HCT116 (cell line): ENCODE data around the gene MORC4. TPM values are rescaled to one million over a fixed set of nuclear protein-coding genes. Genes with fewer than 3 reads are reported as not detected.

Source experiments
- ATAC-seq: fragments of 200-7000 bp; cut with Tn5 transposase; 2 replicates; pipeline ENCODE4 v1.9.1; 2020; ENCODE audit warnings: mild to moderate bottlenecking, moderate library complexity
- BruUV-seq: library from RNA; stranded (reverse); fragments of 400-500 nt; replicated peaks from 2 replicates; lab custom pipeline; 2021; lab: Mats Ljungman, UMichigan
- CTCF ChIA-PET: fragments of 300-600 bp; sonication (Branson Sonifier 250); formaldehyde crosslinking; loops from one replicate; lab custom pipeline; 2021; ENCODE audit warnings: antibody characterized with exemption; lab: Charles Lee
- POLR2A ChIA-PET: fragments of 300-600, 350-600 bp; sonication (Branson Sonifier 250); formaldehyde crosslinking; loops from one replicate; lab custom pipeline; 2021; ENCODE audit warnings: antibody characterized with exemption; lab: Charles Lee
- RAD21 ChIA-PET, 2 experiments: fragments of 300-600 bp; sonication (Branson Sonifier 250); formaldehyde crosslinking; loops; one replicate each; lab custom pipeline; 2023; ENCODE audit warnings: low total read pairs in 2 of 2; ENCODE audit not compliant: uncharacterized antibody in 2 of 2, unreplicated experiment in 2 of 2, low non-redundant PET in 1 of 2; lab: Charles Lee
- DNase-seq: peaks from one replicate; pipeline ENCODE4 v3.0.0-alpha.2; 2010; ENCODE audit warnings: low read depth, low spot score
- H2AFZ ChIP-seq: fragments of 200-600 bp; shearing (Covaris generic), sonication (generic); 2 replicates; pipeline ENCODE4 v1.6.1; 2017; ENCODE audit warnings: low read depth, mixed run types, mixed read lengths, antibody characterized with exemption, low read length; ENCODE audit not compliant: poor library complexity, severe bottlenecking
- H3K27ac ChIP-seq: 2 replicates; pipeline ENCODE4 v1.5.1; 2012; ENCODE audit warnings: low read depth, low read length
- H3K27me3 ChIP-seq: fragments of 200-600 bp; sonication (generic); 2 replicates; pipeline ENCODE4 v1.6.1; 2016; ENCODE audit warnings: mixed run types, low read length, mixed read lengths; ENCODE audit not compliant: insufficient read depth
- H3K36me3 ChIP-seq, 2 experiments: fragments of 200-500 bp in 1 of 2; fragments of 200-600 bp in 1 of 2; sonication (Bioruptor generic) in 1 of 2; sonication (generic) in 1 of 2; 2 replicates each; pipeline versions ENCODE4 v1.5.1 to v1.6.1; 2014 to 2016; ENCODE audit warnings: low read length in 2 of 2, inconsistent platforms in 1 of 2, mixed read lengths in 1 of 2, mixed run types in 1 of 2; ENCODE audit not compliant: insufficient read depth in 2 of 2, control insufficient read depth in 1 of 2
- H3K4me1 ChIP-seq, 2 experiments: fragments of 200-600 bp in 1 of 2; sonication (generic) in 1 of 2; 2 replicates each; pipeline versions ENCODE4 v1.5.1 to v1.6.1; 2012 to 2017; ENCODE audit warnings: low read length in 2 of 2, inconsistent platforms in 1 of 2, mild to moderate bottlenecking in 1 of 2, mixed read lengths in 1 of 2, mixed run types in 1 of 2, moderate library complexity in 1 of 2; ENCODE audit not compliant: insufficient read depth in 2 of 2, control insufficient read depth in 1 of 2
- H3K4me2 ChIP-seq: fragments of 200-600 bp; sonication (generic); 2 replicates; pipeline ENCODE4 v1.6.1; 2017; ENCODE audit warnings: mixed run types, low read length, mixed read lengths
- H3K4me3 ChIP-seq, 2 experiments: fragments of 200-600 bp in 1 of 2; sonication (generic) in 1 of 2; replicated peaks in 1 of 2; 2 replicates each; pipeline ENCODE4 v1.5.1; 2011 to 2016; ENCODE audit warnings: low read length in 2 of 2, control low read depth in 1 of 2, low read depth in 1 of 2, mild to moderate bottlenecking in 1 of 2, mixed read lengths in 1 of 2, mixed run types in 1 of 2
- H3K79me2 ChIP-seq: fragments of 200-600 bp; sonication (generic); 2 replicates; pipeline ENCODE4 v1.6.1; 2017; ENCODE audit warnings: mild to moderate bottlenecking, mixed run types, low read length, moderate library complexity, mixed read lengths; ENCODE audit not compliant: insufficient read depth
- H3K9ac ChIP-seq: fragments of 200-600 bp; sonication (generic); 2 replicates; pipeline ENCODE4 v1.6.1; 2016; ENCODE audit warnings: low read length, mixed read lengths
- H3K9me2 ChIP-seq: fragments of 200-600 bp; sonication (generic), shearing (Covaris generic); 2 replicates; pipeline ENCODE4 v1.6.1; 2017; ENCODE audit warnings: mixed run types, mild to moderate bottlenecking, moderate library complexity; ENCODE audit not compliant: insufficient read depth
- H3K9me3 ChIP-seq, 2 experiments: fragments of 200-500 bp in 1 of 2; fragments of 200-600 bp in 1 of 2; sonication (Bioruptor generic) in 1 of 2; sonication (generic) in 1 of 2; 2 replicates each; pipeline ENCODE4 v1.6.1; 2014 to 2017; ENCODE audit warnings: low read length in 2 of 2, mixed read lengths in 2 of 2, inconsistent platforms in 1 of 2, low read depth in 1 of 2, mild to moderate bottlenecking in 1 of 2, mixed run types in 1 of 2, moderate library complexity in 1 of 2; ENCODE audit not compliant: control insufficient read depth in 1 of 2, insufficient read depth in 1 of 2
- H4K20me1 ChIP-seq: fragments of 200-600 bp; sonication (generic), shearing (Covaris generic); 2 replicates; pipeline ENCODE4 v1.6.1; 2017; ENCODE audit warnings: mixed run types, mild to moderate bottlenecking, moderate library complexity; ENCODE audit not compliant: insufficient read depth
- ELF1 ChIP-seq: IDR thresholded peaks from 2 replicates; pipeline ENCODE4 v1.6.1; 2012; ENCODE audit warnings: low read depth, borderline replicate concordance
- EZH2 ChIP-seq: fragments of 200-600 bp; sonication (generic); IDR thresholded peaks from 2 replicates; pipeline ENCODE4 v1.6.1; 2017; ENCODE audit warnings: antibody characterized with exemption, mixed run types
- MAX ChIP-seq: IDR thresholded peaks from 2 replicates; pipeline ENCODE4 v1.6.1; 2012
- RAD21 ChIP-seq: IDR thresholded peaks from 2 replicates; pipeline ENCODE4 v1.6.1; 2012; ENCODE audit warnings: low read depth, mild to moderate bottlenecking
- SIN3A ChIP-seq: IDR thresholded peaks from 2 replicates; pipeline ENCODE4 v1.6.1; 2012; ENCODE audit warnings: low read depth
- SP1 ChIP-seq: IDR thresholded peaks from 2 replicates; pipeline ENCODE4 v1.6.1; 2012; ENCODE audit warnings: low read depth
- SRF ChIP-seq: IDR thresholded peaks from 2 replicates; pipeline ENCODE4 v1.6.1; 2012; ENCODE audit warnings: low read depth
- ZBTB33 ChIP-seq: IDR thresholded peaks from 2 replicates; pipeline ENCODE4 v1.6.1; 2011; ENCODE audit warnings: mild to moderate bottlenecking, low read length, moderate library complexity; ENCODE audit not compliant: insufficient replicate concordance; ENCODE audit errors: extremely low read depth
- ZNF274 ChIP-seq: fragments of 200-500 bp; sonication (Bioruptor generic); IDR thresholded peaks from 2 replicates; pipeline ENCODE4 v1.6.1; 2014; ENCODE audit warnings: mild to moderate bottlenecking, low read depth, low read length, inconsistent platforms
- intact Hi-C: fragments of 100-400 bp; cut with micrococcal nuclease; formaldehyde crosslinking; loops from 2 replicates; pipeline ENCODE4 v1.10.0; 2022
- total RNA-seq: library from RNA; stranded (reverse); gene quantifications from one replicate; pipeline ENCODE4 v1.2.1, GENCODE V29; 2021; ENCODE audit not compliant: unreplicated experiment
- TF ChIP-seq, protein P1 (sequence below), 3 experiments: fragments of 200-600 bp in 1 of 3; sonication (generic) in 1 of 3; IDR thresholded peaks in 2 of 3; conservative IDR thresholded peaks in 1 of 3; 2 replicates each; pipeline ENCODE4 v1.5.1; 2012 to 2017; ENCODE audit warnings: low read depth in 2 of 3, low read length in 2 of 3, antibody characterized with exemption in 1 of 3, borderline replicate concordance in 1 of 3, control low read depth in 1 of 3, mild to moderate bottlenecking in 1 of 3, mixed read lengths in 1 of 3, mixed run types in 1 of 3, moderate library complexity in 1 of 3; ENCODE audit not compliant: insufficient read depth in 1 of 3
- TF ChIP-seq, protein P2 (sequence below): IDR thresholded peaks from 2 replicates; pipeline ENCODE4 v1.6.1; 2012

The MORC4 gene
- total RNA-seq, 1 experiment from 2014 or later = 20.6 TPM

DNA sequence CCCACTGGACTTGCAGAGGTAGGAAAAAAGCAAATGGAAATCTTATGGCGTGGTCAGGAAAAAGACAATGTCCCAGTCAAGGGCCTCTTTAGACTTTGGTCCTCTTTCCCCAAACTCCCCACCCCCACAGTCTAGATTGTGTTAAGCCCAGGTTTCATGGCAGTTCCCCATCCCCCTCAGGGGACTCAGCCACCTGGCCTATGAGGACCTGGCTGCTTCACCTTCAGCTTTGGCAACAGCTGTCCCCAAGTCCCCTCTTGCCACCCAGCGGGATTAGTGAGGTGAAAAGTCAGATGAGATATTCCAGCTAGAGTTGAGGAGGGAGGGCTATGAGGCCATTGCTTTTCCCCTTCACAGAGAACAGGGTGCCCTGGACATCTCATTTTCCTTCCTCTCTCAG lies 97.3 kb downstream of the MORC4 start:
- BruUV-seq = no TSS peak
- ATAC-seq (no peak), DNase-seq (no peak)
- RAD21 ChIA-PET = no interaction called here
- Histone ChIP-seq H3K9ac (no peak overlapping the region), H3K79me2 (no peaks in the 10 kb centered on the region), H3K9me2 (no peaks in the 10 kb centered on the region), H3K36me3 (no peaks in the 10 kb centered on the region), H4K20me1 (no peaks in the 10 kb centered on the region), H3K27ac (no peak overlapping the region), H3K4me1 (peaks cover 5 to 14% of the 10 kb centered on the region in 2 experiments; a peak in 3 of 4 replicates), H3K4me2 (no peak overlapping the region), H3K4me3 (no peak overlapping the region), H3K27me3 (no peaks in the 10 kb centered on the region), H2AFZ (no peak overlapping the region), H3K9me3 (no peaks in the 10 kb centered on the region)
- CTCF ChIA-PET = interaction anchor here (1.6 kb wide), 1 partner anchor 57 kb away, joined by 5 read pairs; no protein-coding TSS in a partner anchor
- POLR2A ChIA-PET = no interaction called here
- intact Hi-C loops = no loop called here
- TF ChIP-seq, protein P1, sequence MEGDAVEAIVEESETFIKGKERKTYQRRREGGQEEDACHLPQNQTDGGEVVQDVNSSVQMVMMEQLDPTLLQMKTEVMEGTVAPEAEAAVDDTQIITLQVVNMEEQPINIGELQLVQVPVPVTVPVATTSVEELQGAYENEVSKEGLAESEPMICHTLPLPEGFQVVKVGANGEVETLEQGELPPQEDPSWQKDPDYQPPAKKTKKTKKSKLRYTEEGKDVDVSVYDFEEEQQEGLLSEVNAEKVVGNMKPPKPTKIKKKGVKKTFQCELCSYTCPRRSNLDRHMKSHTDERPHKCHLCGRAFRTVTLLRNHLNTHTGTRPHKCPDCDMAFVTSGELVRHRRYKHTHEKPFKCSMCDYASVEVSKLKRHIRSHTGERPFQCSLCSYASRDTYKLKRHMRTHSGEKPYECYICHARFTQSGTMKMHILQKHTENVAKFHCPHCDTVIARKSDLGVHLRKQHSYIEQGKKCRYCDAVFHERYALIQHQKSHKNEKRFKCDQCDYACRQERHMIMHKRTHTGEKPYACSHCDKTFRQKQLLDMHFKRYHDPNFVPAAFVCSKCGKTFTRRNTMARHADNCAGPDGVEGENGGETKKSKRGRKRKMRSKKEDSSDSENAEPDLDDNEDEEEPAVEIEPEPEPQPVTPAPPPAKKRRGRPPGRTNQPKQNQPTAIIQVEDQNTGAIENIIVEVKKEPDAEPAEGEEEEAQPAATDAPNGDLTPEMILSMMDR (IDR thresholded peaks at IDR 0.05 in 2 of 3, conservative IDR thresholded peaks at IDR 0.05 in 1 of 3; ENCODE audit: borderline replicate concordance in 1 of 3, insufficient read depth in 1 of 3, low read depth in 2 of 3, low read length in 2 of 3) = no peak
- TF ChIP-seq, protein P2, sequence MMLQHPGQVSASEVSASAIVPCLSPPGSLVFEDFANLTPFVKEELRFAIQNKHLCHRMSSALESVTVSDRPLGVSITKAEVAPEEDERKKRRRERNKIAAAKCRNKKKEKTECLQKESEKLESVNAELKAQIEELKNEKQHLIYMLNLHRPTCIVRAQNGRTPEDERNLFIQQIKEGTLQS = no peak
- TF ChIP-seq ZNF274 (no peak), EZH2 (no peak), SIN3A (no peak), MAX (no peak), SRF (no peak), ELF1 (no peak), ZBTB33 (no peak), SP1 (no peak), RAD21 (no peak)
